ENCODE data around the gene BICRA. TPM values are rescaled to one million over a fixed set of nuclear protein-coding genes. Genes with fewer than 3 reads are reported as not detected.

The BICRA gene
- total RNA-seq, 2 experiments from 2014 or later, result 4.4 to 16.0 TPM

GRCh38 chr19:47608074-47608918, 638 bp upstream of the BICRA start:
- Histone ChIP-seq H2AFZ (ENCODE audit: low read length) (peak overlapping the region; percentile 32; the same call in 1 of the 2 replicates), H3K4me2 (ENCODE audit: low read length) (peak overlapping the region; percentile 87), H3K4me3 (ENCODE audit: low read depth, low read length, poor library complexity, severe bottlenecking) (peak overlapping the region; percentile 93), H3K4me1 (ENCODE audit: insufficient read depth, low read length, poor library complexity, severe bottlenecking) (peaks cover 27% of the 10 kb centered on the region), H3K9me2 (ENCODE audit: insufficient read depth, low read length) (no peaks in the 10 kb centered on the region), H4K20me1 (ENCODE audit: insufficient read depth, low read length) (no peaks in the 10 kb centered on the region), H3K36me3 (ENCODE audit: insufficient read depth, low read length) (peaks cover 5% of the 10 kb centered on the region; the same call in 1 of the 2 replicates), H3K79me2 (ENCODE audit: insufficient read depth, low read depth, low read length) (peaks cover 52% of the 10 kb centered on the region; the same call in 1 of the 2 replicates), H3K27ac (ENCODE audit: low read depth, low read length, poor library complexity, severe bottlenecking) (peak overlapping the region; percentile 76), H3K9me3 (ENCODE audit: low read length) (no peaks in the 10 kb centered on the region)
- no TSS peak for BruUV-seq (replicated peaks)
- intact Hi-C loops (cut with micrococcal nuclease; ENCODE audit: unreplicated experiment), result loop anchor here (2.0 to 10.0 kb wide), 2 partner anchors 93 to 123 kb away; partner anchors contain the start of genes KPTN and NAPA
- POLR2A ChIA-PET, result interaction anchor here (1.4 kb wide), 1 partner anchor 10 kb away, joined by 4 read pairs; no protein-coding TSS in a partner anchor
- peak; percentile 95 for DNase-seq (ENCODE audit: low spot score)
- TF ChIP-seq CTCF (conservative IDR thresholded peaks at IDR 0.05; ENCODE audit: low read length) (no peak; the same call in 1 of the 2 replicates), EZH2phosphoT487 (IDR thresholded peaks at IDR 0.05; ENCODE audit: borderline replicate concordance, low read depth, low read length) (no peak)
- CTCF ChIA-PET (ENCODE audit: unreplicated experiment), result interaction anchor here (0.6 kb wide), 1 partner anchor 89 kb away, joined by 3 read pairs; no protein-coding TSS in a partner anchor

- no peaks in the 10 kb centered on the region for H3K9me2 ChIP-seq (ENCODE audit: insufficient read depth, low read length)
- H3K79me2 ChIP-seq (ENCODE audit: insufficient read depth, low read depth, low read length), result peaks cover 69% of the 10 kb centered on the region
- no peak overlapping the region for H2AFZ ChIP-seq (ENCODE audit: low read length)
- ChIA-PET CTCF (ENCODE audit: unreplicated experiment) (no interaction called here), POLR2A (interaction anchor here (0.5 to 1.7 kb wide), 6 partner anchors 9 to 973 kb away, joined by 3 to 5 read pairs (median 3); no protein-coding TSS in a partner anchor)
- peaks cover 27% of the 10 kb centered on the region for H3K4me1 ChIP-seq (ENCODE audit: insufficient read depth, low read length, poor library complexity, severe bottlenecking)
- DNase-seq (ENCODE audit: low spot score), result peak; percentile 69
- H3K9me3 ChIP-seq (ENCODE audit: low read length), result no peaks in the 10 kb centered on the region
- peak overlapping the region; percentile 93 for H3K4me3 ChIP-seq (ENCODE audit: low read depth, low read length, poor library complexity, severe bottlenecking)
- H3K4me2 ChIP-seq (ENCODE audit: low read length), result peak overlapping the region; percentile 98
- TF ChIP-seq EZH2phosphoT487 (IDR thresholded peaks at IDR 0.05; ENCODE audit: borderline replicate concordance, low read depth, low read length) (no peak), CTCF (conservative IDR thresholded peaks at IDR 0.05; ENCODE audit: low read length) (no peak)
- peaks cover 17% of the 10 kb centered on the region for H3K36me3 ChIP-seq (ENCODE audit: insufficient read depth, low read length)
- peak overlapping the region; percentile 59 for H3K27ac ChIP-seq (ENCODE audit: low read depth, low read length, poor library complexity, severe bottlenecking)
- no peaks in the 10 kb centered on the region; the same call in 1 of the 2 replicates for H4K20me1 ChIP-seq (ENCODE audit: insufficient read depth, low read length)
- BruUV-seq (replicated peaks), result no TSS peak
- intact Hi-C loops (cut with micrococcal nuclease; ENCODE audit: unreplicated experiment), result loop anchor here (1.0 to 10.0 kb wide), 3 partner anchors 10 to 125 kb away; partner anchors contain the start of genes KPTN and NAPA
Measured at GRCh38 chr19:47609906-47610894, 1.3 kb downstream of the BICRA start.
